Left renal cortex interstitium (tissue), 4 donors: ENCODE data around the gene ANKRD34B. TPM values are rescaled to one million over a fixed set of nuclear protein-coding genes. Genes with fewer than 3 reads are reported as not detected.
"Not testable (repeated sequence)": the region's sequence is repeated elsewhere in the genome, so short reads cannot be mapped to it uniquely, and the experiment has no call there.

Experiments
- DNase-seq, 4 donors: peaks; one replicate each; pipeline ENCODE4 v3.0.0-alpha.2; 2013; ENCODE audit warnings: low read depth in 4 of 4, low spot score in 2 of 4, missing footprints in 1 of 4
- polyA plus RNA-seq, 4 donors: library from polyadenylated mRNA; unstranded; fragments of 120-200 nt; gene quantifications; one replicate each; pipeline ENCODE4 v1.2.1, GENCODE V29; 2013; ENCODE audit not compliant: insufficient read length in 4 of 4

ANKRD34B gene
- under 1 TPM; 0.17 to 0.33 (median 0.22) TPM for polyA plus RNA-seq

- DNase-seq, result no peak
Observed at GRCh38 chr5:80569961-80570786, at the start of gene ANKRD34B. ANKRD34B (minus strand) TSS chr5:80570280; CDS start chr5:80560019, 10,261 bp downstream.

GRCh38 chr5:80619086-80619485 is 49.0 kb upstream of the ANKRD34B start:
- no peak for DNase-seq

GRCh38 chr5:80618438-80618837 is 48.4 kb upstream of the ANKRD34B start:
- no peak for DNase-seq

DNA sequence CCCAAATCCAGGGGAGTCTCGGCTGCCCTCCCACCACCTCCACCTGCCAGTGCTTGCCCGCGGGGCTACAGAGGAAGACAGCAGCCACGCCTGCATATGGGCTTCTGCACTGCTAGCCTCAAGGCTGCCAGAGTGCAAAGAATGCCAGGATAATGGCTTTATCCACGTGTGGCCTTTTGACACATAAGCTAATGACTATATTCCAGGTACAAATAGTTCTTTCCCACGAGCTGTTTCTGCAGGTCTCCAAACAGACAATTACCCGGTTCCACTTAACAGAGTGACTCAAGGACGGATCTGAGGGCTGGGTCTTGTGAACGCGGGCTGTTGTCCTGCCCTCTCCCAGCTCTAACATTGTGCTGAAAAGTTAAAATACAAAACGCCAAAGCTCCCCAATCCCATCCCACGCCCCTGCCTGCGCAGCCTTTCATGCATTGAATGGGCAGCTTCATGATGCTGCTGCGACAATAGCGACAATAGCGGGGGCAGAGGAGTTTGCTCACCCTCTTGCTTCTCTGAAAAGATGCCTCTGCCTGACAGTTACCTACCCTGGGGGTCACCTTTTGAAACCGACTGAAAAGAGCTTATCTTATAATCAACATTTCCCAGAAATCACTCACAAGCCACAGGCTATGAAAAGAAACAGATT is 45.3 kb upstream of the ANKRD34B start:
- DNase-seq, result no peak

GRCh38 chr5:80609692-80610091 is 39.6 kb upstream of the ANKRD34B start:
- DNase-seq, result no peak

GRCh38 chr5:80608731-80609130 is 38.7 kb upstream of the ANKRD34B start:
- no peak for DNase-seq

- no peak for DNase-seq
Observed at GRCh38 chr5:80607832-80608231, 37.8 kb upstream of the ANKRD34B start.

DNA sequence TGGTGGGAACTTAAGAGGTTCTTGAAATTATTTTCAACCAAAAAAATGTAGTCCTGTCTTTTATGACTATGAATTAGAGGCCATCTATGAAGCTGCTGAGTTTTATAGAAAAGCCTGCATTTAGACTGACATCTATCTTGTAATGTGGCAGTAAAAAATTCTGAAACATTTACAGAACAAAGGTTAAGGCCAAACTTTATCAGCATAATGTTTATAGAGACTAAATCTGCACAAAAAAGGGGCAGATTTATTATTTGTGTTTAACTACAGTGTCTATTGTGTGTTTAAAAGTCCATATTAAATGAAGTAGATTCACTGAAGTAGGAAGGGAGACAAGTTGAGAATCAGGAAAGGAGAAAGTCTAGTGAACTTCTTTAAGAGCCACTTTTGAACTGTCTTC is 37.3 kb upstream of the ANKRD34B start:
- DNase-seq, result no peak

DNA sequence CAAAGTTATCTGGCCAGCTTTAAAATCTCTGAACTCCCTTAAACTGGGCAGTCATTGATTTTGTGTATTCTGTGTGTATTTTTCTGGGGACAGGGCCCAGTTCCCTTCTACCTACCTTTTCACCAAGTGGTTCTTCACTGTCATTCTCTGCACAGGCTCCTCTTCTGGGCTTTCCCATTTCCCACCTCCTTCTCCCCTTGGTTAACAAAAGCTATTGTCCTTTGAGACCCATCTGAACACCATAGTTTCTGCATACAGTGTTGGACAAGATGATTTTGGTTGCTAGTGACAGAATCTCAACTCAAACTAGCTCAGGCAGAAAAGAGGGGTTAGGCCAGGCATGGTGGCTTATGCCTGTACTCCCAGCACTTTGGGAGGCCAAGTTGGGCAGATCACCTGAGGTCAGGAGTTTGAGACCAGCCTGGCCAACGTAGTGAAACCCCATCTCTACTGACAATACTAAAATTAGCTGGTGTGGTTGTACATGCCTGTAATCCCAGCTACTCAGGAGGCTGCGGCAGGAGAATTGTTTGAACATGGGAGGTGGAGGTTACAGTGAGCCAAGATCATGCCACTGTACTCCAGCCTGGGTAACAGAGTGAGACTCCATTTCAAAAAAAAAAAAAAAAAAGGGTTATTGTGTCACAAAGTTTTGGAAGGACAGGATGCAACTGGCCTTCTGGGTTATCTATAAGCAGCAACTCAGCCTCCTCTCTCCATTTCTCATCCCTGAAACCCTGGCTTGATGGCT is 31.0 kb upstream of the ANKRD34B start:
- no peak for DNase-seq

DNA sequence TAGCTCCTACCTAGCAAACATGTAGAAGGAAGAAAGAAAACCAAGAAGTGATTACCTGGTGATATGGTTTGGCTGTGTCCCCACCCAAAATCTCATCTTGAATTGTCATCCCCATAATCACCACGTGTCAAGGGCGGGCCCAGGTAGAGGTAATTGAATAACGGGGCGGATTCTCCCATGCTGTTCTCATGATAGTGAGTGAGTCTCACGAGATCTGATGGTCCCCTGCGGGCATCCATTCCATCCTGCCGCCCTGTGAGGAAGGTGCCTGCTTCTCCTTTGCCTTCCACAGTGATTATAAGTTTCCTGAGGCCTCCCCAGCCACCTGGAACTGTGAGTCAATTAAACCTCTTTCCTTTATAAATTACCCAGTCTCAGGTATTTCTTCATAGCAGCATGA is 27.4 kb upstream of the ANKRD34B start:
- no peak for DNase-seq

DNA sequence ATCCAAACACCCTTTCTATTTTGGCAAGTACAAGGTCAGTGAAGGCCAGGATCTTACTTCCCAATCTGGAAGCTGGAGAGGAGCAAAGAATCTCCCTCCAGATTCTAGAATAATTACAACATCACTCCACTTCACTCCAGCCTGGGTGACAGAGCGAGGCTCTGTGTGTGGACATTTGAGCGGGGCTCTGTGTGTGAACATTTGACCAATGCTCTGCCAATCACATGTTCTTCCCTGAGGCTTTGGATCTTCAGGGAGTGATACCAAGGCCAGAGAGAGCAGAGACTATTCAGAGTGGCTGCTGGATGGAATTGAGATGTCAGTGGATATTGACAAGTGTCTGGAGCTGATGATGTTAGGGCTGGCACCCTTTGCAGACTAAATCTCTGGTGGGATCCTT is 24.7 kb upstream of the ANKRD34B start:
- no peak for DNase-seq

- no peak for DNase-seq
Observed at GRCh38 chr5:80592761-80593160, 22.7 kb upstream of the ANKRD34B start.

DNA sequence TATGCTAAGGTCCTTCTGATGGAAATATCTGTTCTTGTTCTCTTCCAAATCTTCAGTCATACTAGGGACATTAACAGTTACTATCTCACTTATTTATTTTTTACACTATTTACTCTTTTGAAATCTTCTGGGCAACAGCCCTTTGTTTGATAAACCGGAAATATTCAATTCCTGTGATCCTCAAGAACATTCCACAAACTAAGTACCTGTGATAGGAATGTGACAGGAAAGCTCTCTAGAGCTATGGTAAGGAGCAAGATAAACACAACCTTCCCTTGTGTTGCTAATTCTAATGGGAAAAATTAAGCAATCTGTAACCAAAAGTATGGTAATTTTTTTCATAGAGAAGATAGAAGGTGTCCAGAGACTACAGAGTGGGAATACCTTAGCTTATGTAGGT is 22.0 kb upstream of the ANKRD34B start:
- DNase-seq, result no peak

DNA sequence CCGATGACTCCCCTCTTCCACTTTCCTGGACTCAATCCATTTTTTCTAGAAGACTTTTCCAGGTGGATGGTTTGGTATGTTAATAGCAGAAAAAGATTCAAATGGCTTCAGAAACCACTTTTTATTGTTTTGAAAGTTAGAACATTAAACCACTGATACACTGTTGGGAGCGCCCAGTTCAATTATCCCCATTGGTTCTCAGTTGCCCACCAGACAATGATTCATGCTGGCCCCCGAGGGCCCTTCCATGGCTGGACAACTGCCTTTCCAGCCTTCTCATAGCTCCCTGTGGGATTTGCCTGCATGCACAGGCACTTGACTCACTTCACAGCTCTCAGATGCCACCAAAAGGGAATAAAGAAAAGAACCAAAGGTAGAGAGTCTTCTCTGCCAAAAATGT is 21.3 kb upstream of the ANKRD34B start:
- no peak for DNase-seq

- DNase-seq, result no peak
Observed at GRCh38 chr5:80590766-80591165, 20.7 kb upstream of the ANKRD34B start.

DNA sequence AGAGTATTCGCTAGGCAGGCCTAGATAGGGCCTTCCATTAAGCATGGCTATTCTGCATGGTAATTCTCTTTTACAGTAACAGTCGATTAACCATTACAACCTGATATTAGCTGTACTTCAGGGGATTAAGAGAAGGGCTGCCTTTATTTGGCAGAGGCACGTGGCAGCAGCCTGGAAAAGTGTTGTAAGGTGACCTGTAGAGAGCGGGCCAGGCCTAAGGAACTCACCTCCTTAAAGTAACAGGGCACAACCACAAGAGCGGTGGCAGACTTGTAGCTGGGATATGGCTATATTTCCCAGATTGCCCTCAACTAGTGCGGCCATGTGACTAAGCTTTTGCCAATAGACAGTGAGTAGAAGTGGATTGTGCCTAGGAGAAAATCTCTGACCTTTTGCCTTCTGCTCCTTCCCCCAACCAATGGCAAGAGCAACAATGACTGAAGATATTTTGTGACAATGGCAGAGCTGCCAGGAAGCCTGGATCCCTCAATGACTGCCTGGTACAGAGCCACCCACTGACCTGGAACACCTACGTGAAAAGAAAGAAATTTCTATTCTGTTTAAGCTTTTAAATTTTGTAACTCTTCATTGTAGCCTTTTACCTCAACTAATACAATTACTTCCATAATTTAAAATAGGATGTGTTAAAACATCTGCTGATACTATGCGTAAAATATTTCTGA is 18.9 kb upstream of the ANKRD34B start:
- no peak for DNase-seq

- DNase-seq, result no peak
Observed at GRCh38 chr5:80584770-80585169, 14.7 kb upstream of the ANKRD34B start.

GRCh38 chr5:80580291-80580690 is 10.2 kb upstream of the ANKRD34B start:
- DNase-seq, result not testable (repeated sequence)

GRCh38 chr5:80579050-80579449 is 9.0 kb upstream of the ANKRD34B start:
- no peak for DNase-seq

- DNase-seq, result no peak
Observed at GRCh38 chr5:80577707-80578106, 7.6 kb upstream of the ANKRD34B start.

DNA sequence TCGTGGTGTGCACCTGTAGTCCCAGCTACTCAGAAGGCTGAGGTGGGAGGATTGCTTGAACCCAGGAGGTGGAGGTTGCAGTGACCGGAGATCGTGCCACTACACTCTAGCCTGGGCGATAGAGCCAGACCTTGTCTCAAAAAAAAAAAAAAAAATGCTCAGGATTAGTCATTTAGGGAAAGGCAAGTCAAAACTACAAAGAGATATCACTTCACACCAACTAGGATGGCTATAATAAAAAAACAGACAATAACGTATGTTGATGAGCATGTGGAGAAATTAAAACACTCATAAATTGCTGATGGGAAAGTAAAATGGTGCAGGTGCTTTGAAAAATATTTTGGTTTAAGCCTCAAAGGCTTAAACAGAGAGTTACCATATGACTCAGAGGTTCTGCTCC is 6.3 kb upstream of the ANKRD34B start:
- no peak for DNase-seq
